ENCODE results near the gene SLC8B1.

The SLC8B1 gene

GRCh38 chr12:113330505-113330904 is 4.4 kb downstream of the SLC8B1 start:
- no peaks in the 10 kb centered on the region for H3K27me3 ChIP-seq (ENCODE audit: insufficient read depth, low read length)
- TF ChIP-seq EZH2 (IDR thresholded peaks at IDR 0.05; ENCODE audit: borderline replicate concordance, low read length) (no peak), CTCF (IDR thresholded peaks at IDR 0.05; ENCODE audit: low read length) (no peak)
- H3K4me1 ChIP-seq (ENCODE audit: insufficient read depth, low read length, severe bottlenecking) = peaks cover 29% of the 10 kb centered on the region
- H3K4me2 ChIP-seq (ENCODE audit: low read length) = no peak overlapping the region
- H2AFZ ChIP-seq (ENCODE audit: low read length) = no peak overlapping the region
- no peaks in the 10 kb centered on the region for H3K9me3 ChIP-seq (ENCODE audit: low read length)
- H3K9ac ChIP-seq (ENCODE audit: low read length) = no peak overlapping the region
- H3K36me3 ChIP-seq (ENCODE audit: insufficient read depth, low read length) = peaks cover 36% of the 10 kb centered on the region; the same call in 1 of the 2 replicates
- H3K9me2 ChIP-seq (ENCODE audit: low read depth, low read length) = no peaks in the 10 kb centered on the region
- no peak overlapping the region for H3K4me3 ChIP-seq (ENCODE audit: low read depth, low read length, poor library complexity, severe bottlenecking)
- no peaks in the 10 kb centered on the region for H3K79me2 ChIP-seq (ENCODE audit: insufficient read depth, low read length)
- H3F3A ChIP-seq (ENCODE audit: insufficient read depth, low read length) = no peaks in the 10 kb centered on the region
- no peak overlapping the region for H3K27ac ChIP-seq (ENCODE audit: low read depth, low read length, poor library complexity, severe bottlenecking)
- H4K20me1 ChIP-seq (ENCODE audit: insufficient read depth, low read length) = no peaks in the 10 kb centered on the region

GRCh38 chr12:113329791-113330417 is 5.0 kb downstream of the SLC8B1 start:
- Histone ChIP-seq H3K4me3 (ENCODE audit: low read depth, low read length, poor library complexity, severe bottlenecking) (no peak overlapping the region), H3K4me1 (ENCODE audit: insufficient read depth, low read length, severe bottlenecking) (peaks cover 26% of the 10 kb centered on the region), H4K20me1 (ENCODE audit: insufficient read depth, low read length) (no peaks in the 10 kb centered on the region), H3K4me2 (ENCODE audit: low read length) (no peak overlapping the region), H3K36me3 (ENCODE audit: insufficient read depth, low read length) (peaks cover 36% of the 10 kb centered on the region; the same call in 1 of the 2 replicates), H3K27ac (ENCODE audit: low read depth, low read length, poor library complexity, severe bottlenecking) (no peak overlapping the region), H3F3A (ENCODE audit: insufficient read depth, low read length) (no peaks in the 10 kb centered on the region), H3K9ac (ENCODE audit: low read length) (no peak overlapping the region), H3K9me2 (ENCODE audit: low read depth, low read length) (no peaks in the 10 kb centered on the region), H3K9me3 (ENCODE audit: low read length) (no peaks in the 10 kb centered on the region), H3K27me3 (ENCODE audit: insufficient read depth, low read length) (no peaks in the 10 kb centered on the region), H3K79me2 (ENCODE audit: insufficient read depth, low read length) (no peaks in the 10 kb centered on the region), H2AFZ (ENCODE audit: low read length) (no peak overlapping the region)
- TF ChIP-seq CTCF (IDR thresholded peaks at IDR 0.05; ENCODE audit: low read length) = no peak
- TF ChIP-seq EZH2 (IDR thresholded peaks at IDR 0.05; ENCODE audit: borderline replicate concordance, low read length) = no peak

GRCh38 chr12:113329022-113329790 is 5.7 kb downstream of the SLC8B1 start:
- H3K4me1 ChIP-seq (ENCODE audit: insufficient read depth, low read length, severe bottlenecking) = peaks cover 24% of the 10 kb centered on the region
- H3K9ac ChIP-seq (ENCODE audit: low read length) = no peak overlapping the region
- no peaks in the 10 kb centered on the region for H4K20me1 ChIP-seq (ENCODE audit: insufficient read depth, low read length)
- H3K27ac ChIP-seq (ENCODE audit: low read depth, low read length, poor library complexity, severe bottlenecking) = no peak overlapping the region
- H3K9me2 ChIP-seq (ENCODE audit: low read depth, low read length) = no peaks in the 10 kb centered on the region
- H3K27me3 ChIP-seq (ENCODE audit: insufficient read depth, low read length) = no peaks in the 10 kb centered on the region
- no peaks in the 10 kb centered on the region for H3K79me2 ChIP-seq (ENCODE audit: insufficient read depth, low read length)
- TF ChIP-seq CTCF (IDR thresholded peaks at IDR 0.05; ENCODE audit: low read length) = no peak
- no peak for TF ChIP-seq EZH2 (IDR thresholded peaks at IDR 0.05; ENCODE audit: borderline replicate concordance, low read length)
- no peak overlapping the region for H3K4me2 ChIP-seq (ENCODE audit: low read length)
- no peaks in the 10 kb centered on the region for H3F3A ChIP-seq (ENCODE audit: insufficient read depth, low read length)
- H3K9me3 ChIP-seq (ENCODE audit: low read length) = no peaks in the 10 kb centered on the region
- peaks cover 36% of the 10 kb centered on the region; the same call in 1 of the 2 replicates for H3K36me3 ChIP-seq (ENCODE audit: insufficient read depth, low read length)
- H2AFZ ChIP-seq (ENCODE audit: low read length) = no peak overlapping the region
- no peak overlapping the region for H3K4me3 ChIP-seq (ENCODE audit: low read depth, low read length, poor library complexity, severe bottlenecking)
